HAP-1 (cell line): ENCODE measurements around the gene DLG4.
"Not testable (repeated sequence)": the region's sequence is repeated elsewhere in the genome, so short reads cannot be mapped to it uniquely, and the experiment has no call there.

ENCODE experiments used
- DNase-seq, 2 experiments: peaks; one replicate each; pipeline ENCODE4 v3.0.0-alpha.2; 2016 to 2020; ENCODE audit warnings: low spot score in 2 of 2
- H3K27me3 ChIP-seq: fragments of 250-450 bp; sonication (Bioruptor Pico); 2 replicates; pipeline ENCODE4 v1.5.1; 2020; ENCODE audit warnings: low read depth, mild to moderate bottlenecking, moderate library complexity
- H3K36me3 ChIP-seq: fragments of 250-450 bp; sonication (Bioruptor Pico); replicated peaks from 2 replicates; pipeline ENCODE4 v1.5.1; 2020; ENCODE audit warnings: mild to moderate bottlenecking
- H3K4me1 ChIP-seq: fragments of 250-450 bp; sonication (Bioruptor Pico); 2 replicates; pipeline ENCODE4 v1.5.1; 2020; ENCODE audit warnings: mild to moderate bottlenecking
- H3K4me3 ChIP-seq: fragments of 250-450 bp; sonication (Bioruptor Pico); 2 replicates; pipeline ENCODE4 v1.5.1; 2020; ENCODE audit warnings: mild to moderate bottlenecking, moderate library complexity
- H3K9me3 ChIP-seq: fragments of 250-450 bp; sonication (Bioruptor Pico); 2 replicates; pipeline ENCODE4 v1.5.1; 2020; ENCODE audit warnings: mild to moderate bottlenecking, moderate library complexity
- in situ Hi-C: fragments of 300-500 bp; cut with MboI; formaldehyde crosslinking; loops from 3 replicates; pipeline ENCODE4 v1.14.3; 2020; ENCODE audit warnings: low sequenced_read_pairs, inconsistent platforms, mixed read lengths

Gene DLG4

GRCh38 chr17:7254511-7254910 lies 34.9 kb upstream of the DLG4 start:
- peaks cover 46% of the 10 kb centered on the region for H3K36me3 ChIP-seq
- DNase-seq = no peak
- no peak overlapping the region for H3K4me3 ChIP-seq
- H3K4me1 ChIP-seq = peaks cover 15% of the 10 kb centered on the region
- in situ Hi-C loops = no loop called here
- H3K27me3 ChIP-seq = no peaks in the 10 kb centered on the region
- H3K9me3 ChIP-seq = no peaks in the 10 kb centered on the region

GRCh38 chr17:7253082-7253481 lies 33.4 kb upstream of the DLG4 start:
- no peaks in the 10 kb centered on the region for H3K27me3 ChIP-seq
- H3K4me3 ChIP-seq = peak overlapping the region; percentile 99
- H3K9me3 ChIP-seq = no peaks in the 10 kb centered on the region
- peaks cover 35% of the 10 kb centered on the region for H3K36me3 ChIP-seq
- peaks cover 16% of the 10 kb centered on the region for H3K4me1 ChIP-seq
- DNase-seq = no peak
- in situ Hi-C loops = no loop called here

GRCh38 chr17:7252176-7253043 lies 32.8 kb upstream of the DLG4 start, which contains the start of gene ELP5:
Gene ELP5 (plus strand): TSS chr17:7252215. CDS start chr17:7252551, 336 bp downstream.
- Histone ChIP-seq H3K9me3 (no peaks in the 10 kb centered on the region), H3K4me3 (peak within 1 kb of the TSS; percentile 99), H3K36me3 (peaks cover 28% of the 10 kb centered on the region), H3K27me3 (no peaks in the 10 kb centered on the region), H3K4me1 (peaks cover 16% of the 10 kb centered on the region)
- DNase-seq = peak; percentile 89 to 96
- in situ Hi-C loops = no loop called here

GRCh38 chr17:7251661-7252175 lies 32.1 kb upstream of the DLG4 start, which contains the start of gene CTDNEP1:
Gene CTDNEP1 (minus strand): TSS chr17:7251734. CDS start chr17:7251296, 438 bp downstream.
- no peaks in the 10 kb centered on the region for H3K27me3 ChIP-seq
- in situ Hi-C loops = no loop called here
- peaks cover 27% of the 10 kb centered on the region for H3K36me3 ChIP-seq
- peaks cover 16% of the 10 kb centered on the region for H3K4me1 ChIP-seq
- peak within 1 kb of the TSS; percentile 99 for H3K4me3 ChIP-seq
- H3K9me3 ChIP-seq = no peaks in the 10 kb centered on the region
- peak; percentile 97 to 99 for DNase-seq

GRCh38 chr17:7250695-7251627 lies 31.3 kb upstream of the DLG4 start:
- Histone ChIP-seq H3K36me3 (peaks cover 27% of the 10 kb centered on the region), H3K4me1 (peaks cover 16% of the 10 kb centered on the region), H3K9me3 (no peaks in the 10 kb centered on the region), H3K27me3 (no peaks in the 10 kb centered on the region), H3K4me3 (peak overlapping the region; percentile 99)
- in situ Hi-C loops = no loop called here
- no peak for DNase-seq

- no peaks in the 10 kb centered on the region for H3K27me3 ChIP-seq
- H3K4me1 ChIP-seq = peaks cover 16% of the 10 kb centered on the region
- no peak for DNase-seq
- peaks cover 34% of the 10 kb centered on the region for H3K36me3 ChIP-seq
- in situ Hi-C loops = loop anchor here (10.0 to 25.0 kb wide), 2 partner anchors 235 to 912 kb away; partner anchors contain the start of genes PER1, POLR2A, SLC35G6 and VAMP2
- no peaks in the 10 kb centered on the region for H3K9me3 ChIP-seq
- peak overlapping the region; percentile 99 for H3K4me3 ChIP-seq
These were observed 30.2 kb upstream of the DLG4 start for GRCh38 chr17:7249830-7250229.

GRCh38 chr17:7249214-7249613 lies 29.6 kb upstream of the DLG4 start:
- no peaks in the 10 kb centered on the region for H3K9me3 ChIP-seq
- in situ Hi-C loops = loop anchor here (10.0 to 25.0 kb wide), 2 partner anchors 236 to 913 kb away; partner anchors contain the start of genes PER1, POLR2A, SLC35G6 and VAMP2
- peaks cover 35% of the 10 kb centered on the region for H3K36me3 ChIP-seq
- DNase-seq = no peak
- H3K4me3 ChIP-seq = no peak overlapping the region; the same call in 1 of the 2 replicates
- no peaks in the 10 kb centered on the region for H3K27me3 ChIP-seq
- peaks cover 16% of the 10 kb centered on the region for H3K4me1 ChIP-seq

GRCh38 chr17:7248796-7249195 lies 29.2 kb upstream of the DLG4 start:
- H3K4me1 ChIP-seq = peaks cover 16% of the 10 kb centered on the region
- H3K4me3 ChIP-seq = no peak overlapping the region

GRCh38 chr17:7246779-7247178 lies 27.1 kb upstream of the DLG4 start:
- Histone ChIP-seq H3K36me3 (peaks cover 39% of the 10 kb centered on the region), H3K27me3 (no peaks in the 10 kb centered on the region), H3K9me3 (no peaks in the 10 kb centered on the region), H3K4me1 (peaks cover 12% of the 10 kb centered on the region), H3K4me3 (no peak overlapping the region)
- in situ Hi-C loops = loop anchor here (10.0 to 25.0 kb wide), 2 partner anchors 238 to 916 kb away; partner anchors contain the start of genes PER1, POLR2A, SLC35G6 and VAMP2
- no peak for DNase-seq

More at GRCh38 chr17:7248796-7249195, 29.2 kb upstream of the DLG4 start:
- DNase-seq = no peak
- Histone ChIP-seq H3K9me3 (no peaks in the 10 kb centered on the region), H3K27me3 (no peaks in the 10 kb centered on the region), H3K36me3 (peaks cover 36% of the 10 kb centered on the region)
- in situ Hi-C loops = loop anchor here (10.0 to 25.0 kb wide), 2 partner anchors 236 to 914 kb away; partner anchors contain the start of genes PER1, POLR2A, SLC35G6 and VAMP2

GRCh38 chr17:7243838-7244237 lies 24.2 kb upstream of the DLG4 start:
- Histone ChIP-seq H3K36me3 (peaks cover 59% of the 10 kb centered on the region), H3K4me1 (peaks cover 14% of the 10 kb centered on the region)
- not testable (repeated sequence) for DNase-seq, H3K27me3 ChIP-seq, H3K9me3 ChIP-seq, H3K4me3 ChIP-seq
- in situ Hi-C loops = loop anchor here (10.0 to 25.0 kb wide), 2 partner anchors 241 to 918 kb away; partner anchors contain the start of genes PER1, POLR2A, SLC35G6 and VAMP2

GRCh38 chr17:7243453-7243729 lies 23.8 kb upstream of the DLG4 start:
- no peak for DNase-seq
- Histone ChIP-seq H3K27me3 (no peaks in the 10 kb centered on the region), H3K9me3 (no peaks in the 10 kb centered on the region; the same call in 1 of the 2 replicates), H3K4me3 (peak overlapping the region; percentile 71), H3K4me1 (peaks cover 14% of the 10 kb centered on the region), H3K36me3 (peaks cover 56% of the 10 kb centered on the region)
- in situ Hi-C loops = loop anchor here (10.0 to 25.0 kb wide), 2 partner anchors 241 to 919 kb away; partner anchors contain the start of genes PER1, POLR2A, SLC35G6 and VAMP2

GRCh38 chr17:7242717-7243452 lies 23.2 kb upstream of the DLG4 start:
- H3K4me1 ChIP-seq = peaks cover 14% of the 10 kb centered on the region
- H3K9me3 ChIP-seq = no peaks in the 10 kb centered on the region; the same call in 1 of the 2 replicates
- H3K27me3 ChIP-seq = no peaks in the 10 kb centered on the region
- in situ Hi-C loops = loop anchor here (10.0 to 25.0 kb wide), 2 partner anchors 242 to 919 kb away; partner anchors contain the start of genes PER1, POLR2A, SLC35G6 and VAMP2
- H3K36me3 ChIP-seq = peaks cover 56% of the 10 kb centered on the region
- peak overlapping the region; percentile 71 for H3K4me3 ChIP-seq
- peak; percentile 83 to 97 for DNase-seq
